Measurements from ENCODE around the gene OBP2B. TPM values are rescaled to one million over a fixed set of nuclear protein-coding genes. Genes with fewer than 3 reads are reported as not detected.

OBP2B gene
- polyA plus RNA-seq, 4 donors, result 0.30 TPM; not detected in 3

GRCh38 chr9:133203506-133204075 is 5.5 kb downstream of the OBP2B start:
- DNase-seq (ENCODE audit: low read depth in 4 of 4, low spot score in 3 of 4), result no peak

GRCh38 chr9:133202688-133203453 is 6.2 kb downstream of the OBP2B start:
- DNase-seq (ENCODE audit: low read depth in 4 of 4, low spot score in 3 of 4), result no peak

- no peak for DNase-seq (ENCODE audit: low read depth in 4 of 4, low spot score in 3 of 4)
Measured at GRCh38 chr9:133202145-133202513, 6.9 kb downstream of the OBP2B start.

- DNase-seq (ENCODE audit: low read depth in 4 of 4, low spot score in 3 of 4), result no peak
Measured at GRCh38 chr9:133201424-133202144, 7.5 kb downstream of the OBP2B start.

- no peak for DNase-seq (ENCODE audit: low read depth in 4 of 4, low spot score in 3 of 4)
Measured at GRCh38 chr9:133200631-133201030, 8.4 kb downstream of the OBP2B start.

GRCh38 chr9:133199648-133200321 is 9.3 kb downstream of the OBP2B start:
- no peak for DNase-seq (ENCODE audit: low read depth in 4 of 4, low spot score in 3 of 4)

GRCh38 chr9:133195029-133195428 is 14.0 kb downstream of the OBP2B start:
- no peak for DNase-seq (ENCODE audit: low read depth in 4 of 4, low spot score in 3 of 4)

- no peak for DNase-seq (ENCODE audit: low read depth in 4 of 4, low spot score in 3 of 4)
Measured at GRCh38 chr9:133194597-133194996, 14.5 kb downstream of the OBP2B start.

GRCh38 chr9:133191989-133192388 is 17.1 kb downstream of the OBP2B start:
- no peak for DNase-seq (ENCODE audit: low read depth in 4 of 4, low spot score in 3 of 4)

- no peak for DNase-seq (ENCODE audit: low read depth in 4 of 4, low spot score in 3 of 4)
Measured at GRCh38 chr9:133189826-133190225, 19.2 kb downstream of the OBP2B start.

GRCh38 chr9:133188843-133189180 is 20.2 kb downstream of the OBP2B start:
- no peak for DNase-seq (ENCODE audit: low read depth in 4 of 4, low spot score in 3 of 4)

GRCh38 chr9:133188006-133188842 is 20.8 kb downstream of the OBP2B start:
- DNase-seq (ENCODE audit: low read depth in 4 of 4, low spot score in 3 of 4), result no peak

- no peak for DNase-seq (ENCODE audit: low read depth in 4 of 4, low spot score in 3 of 4)
Measured at GRCh38 chr9:133187561-133188005, 21.5 kb downstream of the OBP2B start.

GRCh38 chr9:133186736-133187135 is 22.3 kb downstream of the OBP2B start:
- DNase-seq (ENCODE audit: low read depth in 4 of 4, low spot score in 3 of 4), result no peak

GRCh38 chr9:133184971-133185370 is 24.1 kb downstream of the OBP2B start:
- peak in 2 of 4 donors; percentile 60 to 71 for DNase-seq (ENCODE audit: low read depth in 4 of 4, low spot score in 3 of 4)

GRCh38 chr9:133182151-133182550 is 26.9 kb downstream of the OBP2B start:
- no peak for DNase-seq (ENCODE audit: low read depth in 4 of 4, low spot score in 3 of 4)

GRCh38 chr9:133181561-133181960 is 27.5 kb downstream of the OBP2B start:
- no peak for DNase-seq (ENCODE audit: low read depth in 4 of 4, low spot score in 3 of 4)

GRCh38 chr9:133180953-133181352 is 28.1 kb downstream of the OBP2B start:
- DNase-seq (ENCODE audit: low read depth in 4 of 4, low spot score in 3 of 4), result no peak

GRCh38 chr9:133173056-133173455 is 36.0 kb downstream of the OBP2B start:
- no peak for DNase-seq (ENCODE audit: low read depth in 4 of 4, low spot score in 3 of 4)
